CD4-positive, alpha-beta T cell (primary cell): ENCODE data around the gene GPR31. TPM values are rescaled to one million over a fixed set of nuclear protein-coding genes. Genes with fewer than 3 reads are reported as not detected.
A peak's percentile ranks its signal among the peaks of the same experiment; 100 is the strongest.

ENCODE experiments used
- ATAC-seq: fragments of 200-7000 bp; cut with Tn5 transposase; one replicate; pipeline ENCODE4 v1.10.0; 2022; ENCODE audit warnings: mild to moderate bottlenecking; ENCODE audit not compliant: poor library complexity
- CTCF ChIA-PET: fragments of 350-600 bp; sonication (Branson Sonifier 250); formaldehyde crosslinking; loops from one replicate; lab custom pipeline; 2021; ENCODE audit warnings: antibody characterized with exemption, inconsistent platforms; lab: Charles Lee
- POLR2A ChIA-PET: fragments of 350-600 bp; sonication (Branson Sonifier 250); formaldehyde crosslinking; loops from one replicate; lab custom pipeline; 2021; ENCODE audit warnings: antibody characterized with exemption, inconsistent platforms; lab: Charles Lee
- DNase-seq, 14 experiments: peaks; one replicate each; pipeline ENCODE4 v3.0.0-alpha.2; 2013 to 2020; ENCODE audit warnings: mixed read lengths in 2 of 14
- H3K27ac ChIP-seq, 2 donors: one replicate each; pipeline versions ENCODE4 v1.5.1 to v1.7.0; 2013; ENCODE audit warnings: low read length in 2 of 2, low read depth in 1 of 2, mild to moderate bottlenecking in 1 of 2
- H3K27me3 ChIP-seq, 2 experiments: 1 replicate in 1 of 2; 2 replicates in 1 of 2; pipeline versions ENCODE4 v1.6.1 to v1.7.0; 2013; ENCODE audit warnings: low read length in 2 of 2, control low read depth in 1 of 2, mild to moderate bottlenecking in 1 of 2, moderate library complexity in 1 of 2; ENCODE audit not compliant: insufficient read depth in 2 of 2, control insufficient read depth in 1 of 2
- H3K36me3 ChIP-seq: one replicate; pipeline ENCODE4 v1.6.1; 2013; ENCODE audit warnings: low read length, control low read depth; ENCODE audit not compliant: insufficient read depth
- H3K4me1 ChIP-seq: one replicate; pipeline ENCODE4 v1.6.1; 2013; ENCODE audit warnings: low read length, control low read depth; ENCODE audit not compliant: insufficient read depth
- H3K4me3 ChIP-seq: one replicate; pipeline ENCODE4 v1.5.1; 2013; ENCODE audit warnings: mild to moderate bottlenecking, low read length, moderate library complexity
- H3K9me3 ChIP-seq, 2 experiments: 1 replicate in 1 of 2; 2 replicates in 1 of 2; pipeline versions ENCODE4 v1.6.1 to v1.7.0; 2013; ENCODE audit warnings: low read length in 2 of 2, mild to moderate bottlenecking in 2 of 2, control low read depth in 1 of 2, moderate library complexity in 1 of 2; ENCODE audit not compliant: control insufficient read depth in 1 of 2, insufficient read depth in 1 of 2
- H3K27ac Mint-ChIP-seq: one replicate; pipeline ENCODE4 v1.8.0; 2020; ENCODE audit warnings: mixed read lengths
- H3K27me3 Mint-ChIP-seq: one replicate; pipeline ENCODE4 v1.8.0; 2021; ENCODE audit warnings: mixed read lengths
- H3K36me3 Mint-ChIP-seq: one replicate; pipeline ENCODE4 v1.8.0; 2021; ENCODE audit warnings: low read depth, mixed read lengths
- H3K4me1 Mint-ChIP-seq: one replicate; pipeline ENCODE4 v1.8.0; 2021; ENCODE audit warnings: low read depth, mixed read lengths
- H3K4me3 Mint-ChIP-seq: one replicate; pipeline ENCODE4 v1.8.0; 2020; ENCODE audit warnings: mild to moderate bottlenecking, mixed read lengths
- H3K9me3 Mint-ChIP-seq: one replicate; pipeline ENCODE4 v1.8.0; 2020; ENCODE audit warnings: mixed read lengths
- CTCF ChIP-seq: fragments of 200-600 bp; IDR thresholded peaks from one replicate; pipeline ENCODE4 v1.8.0; 2022; ENCODE audit warnings: antibody characterized with exemption, mild to moderate bottlenecking
- intact Hi-C, 2 experiments: fragments of 100-400 bp; cut with DNase I in 1 of 2; cut with micrococcal nuclease in 1 of 2; formaldehyde crosslinking; loops; one replicate each; pipeline versions ENCODE4 v1.15.1 to v1.9.0; 2023 to 2025; cut with DNase I, micrococcal nuclease
- total RNA-seq, 174 experiments: library from RNA in 2 of 174; stranded (reverse) in 2 of 174; gene quantifications; one replicate each; pipeline ENCODE4 v1.2.3 and lab custom pipeline; 2021 to 2026

GPR31 gene
- total RNA-seq, 2 experiments from 2014 or later, result not detected

- DNase-seq, result peak; percentile 14 to 79 (median 54)
- Mint-ChIP-seq H3K27me3 (peaks cover 6% of the 10 kb centered on the region), H3K4me1 (peaks cover 41% of the 10 kb centered on the region), H3K9me3 (no peaks in the 10 kb centered on the region), H3K36me3 (no peaks in the 10 kb centered on the region), H3K4me3 (no peak overlapping the region), H3K27ac (peak overlapping the region; percentile 12)
- intact Hi-C loops, result loop anchor here (1.0 to 5.0 kb wide), 5 partner anchors 60 to 367 kb away; partner anchors contain the start of gene CEP43 (in 2 of the 2)
- peak; percentile 84 for ATAC-seq
- peaks cover 19% of the 10 kb centered on the region for H3K4me1 ChIP-seq
- H3K9me3 ChIP-seq, result no peaks in the 10 kb centered on the region
- ChIA-PET CTCF (interaction anchor here (0.6 to 1.7 kb wide), 15 partner anchors 9 to 684 kb away, joined by 3 to 7 read pairs (median 4); partner anchors contain the start of gene CCR6), POLR2A (interaction anchor here (1.4 to 1.6 kb wide), 3 partner anchors 19 to 142 kb away, joined by 4 to 6 read pairs (median 4); partner anchors contain the start of genes CCR6 and CEP43)
- TF ChIP-seq CTCF, result peak; percentile 90
- H3K4me3 ChIP-seq, result no peak overlapping the region
- no peaks in the 10 kb centered on the region for H3K27me3 ChIP-seq
- H3K36me3 ChIP-seq, result peaks cover 7% of the 10 kb centered on the region
- no peak overlapping the region for H3K27ac ChIP-seq
Observed at GRCh38 chr6:167141667-167142432, 15.9 kb downstream of the GPR31 start.

GRCh38 chr6:167140589-167141474 is 16.9 kb downstream of the GPR31 start:
- Histone ChIP-seq H3K27ac (no peak overlapping the region), H3K4me1 (peaks cover 19% of the 10 kb centered on the region), H3K36me3 (peaks cover 18% of the 10 kb centered on the region), H3K27me3 (no peaks in the 10 kb centered on the region), H3K9me3 (no peaks in the 10 kb centered on the region), H3K4me3 (no peak overlapping the region)
- ChIA-PET CTCF (interaction anchor here (0.7 to 1.7 kb wide), 6 partner anchors 18 to 354 kb away, joined by 3 to 7 read pairs (median 5); partner anchors contain the start of gene CCR6), POLR2A (interaction anchor here (1.4 to 1.6 kb wide), 3 partner anchors 18 to 141 kb away, joined by 4 to 6 read pairs (median 4); partner anchors contain the start of genes CCR6 and CEP43)
- Mint-ChIP-seq H3K27ac (peak overlapping the region; percentile 12), H3K4me1 (peaks cover 42% of the 10 kb centered on the region), H3K36me3 (peaks cover 6% of the 10 kb centered on the region), H3K4me3 (no peak overlapping the region), H3K9me3 (no peaks in the 10 kb centered on the region), H3K27me3 (no peaks in the 10 kb centered on the region)
- intact Hi-C loops, result loop anchor here in 1 of 2 experiments (2.0 to 5.0 kb wide), 2 partner anchors 59 to 142 kb away; partner anchors contain the start of gene CEP43
- no peak for TF ChIP-seq CTCF
- no peak for ATAC-seq
- no peak for DNase-seq

- ATAC-seq, result no peak
- no peak overlapping the region for H3K4me3 ChIP-seq
- H3K27ac ChIP-seq, result no peak overlapping the region
- intact Hi-C loops, result loop anchor here in 1 of 2 experiments (2.0 to 5.0 kb wide), 2 partner anchors 57 to 141 kb away; partner anchors contain the start of gene CEP43
- H3K27me3 Mint-ChIP-seq, result no peaks in the 10 kb centered on the region
- H3K36me3 ChIP-seq, result peaks cover 27% of the 10 kb centered on the region
- peaks cover 19% of the 10 kb centered on the region for H3K4me1 ChIP-seq
- H3K4me1 Mint-ChIP-seq, result peaks cover 42% of the 10 kb centered on the region
- TF ChIP-seq CTCF, result no peak
- no peaks in the 10 kb centered on the region for H3K27me3 ChIP-seq
- POLR2A ChIA-PET, result interaction anchor here (1.2 kb wide), 1 partner anchor 18 kb away, joined by 4 read pairs; no protein-coding TSS in a partner anchor
- CTCF ChIA-PET, result interaction anchor here (1.2 to 1.3 kb wide), 2 partner anchors 10 to 17 kb away, joined by 3 read pairs; partner anchors contain the start of gene CCR6
- DNase-seq, result no peak
- no peaks in the 10 kb centered on the region for H3K9me3 ChIP-seq
- no peaks in the 10 kb centered on the region for H3K9me3 Mint-ChIP-seq
- peak overlapping the region; percentile 23 for H3K27ac Mint-ChIP-seq
- peaks cover 6% of the 10 kb centered on the region for H3K36me3 Mint-ChIP-seq
- H3K4me3 Mint-ChIP-seq, result no peak overlapping the region
Observed at GRCh38 chr6:167139761-167140160, 18.0 kb downstream of the GPR31 start.
